Hematopoietic multipotent progenitor cell (in vitro differentiated cells): Measurements from ENCODE around the gene AP4M1. TPM values are rescaled to one million over a fixed set of nuclear protein-coding genes. Genes with fewer than 3 reads are reported as not detected.

ENCODE experiments used
- DNase-seq, 3 donors: peaks; one replicate each; pipeline ENCODE4 v3.0.0-alpha.2; 2011 to 2015; ENCODE audit warnings: low read depth in 2 of 3, low spot score in 2 of 3
- total RNA-seq: library from RNA; depleted of rRNA; stranded (reverse); fragments of >200 nt; gene quantifications from one replicate; pipeline ENCODE4 v1.2.3, GENCODE V29; 2012

Gene AP4M1
- total RNA-seq, 1 donor = 24.8 TPM

- no peak for DNase-seq
These were observed 5.2 kb downstream of the AP4M1 start for GRCh38 chr7:100106633-100107032.

GRCh38 chr7:100107125-100107737, 5.8 kb downstream of the AP4M1 start:
- no peak for DNase-seq

GRCh38 chr7:100107890-100108289, 6.4 kb downstream of the AP4M1 start:
- DNase-seq = no peak

- no peak for DNase-seq
These were observed 8.2 kb downstream of the AP4M1 start for GRCh38 chr7:100109521-100110163.

- no peak for DNase-seq
These were observed 9.7 kb downstream of the AP4M1 start for GRCh38 chr7:100111156-100111555.

- DNase-seq = no peak
These were observed 10.5 kb downstream of the AP4M1 start for GRCh38 chr7:100111914-100112313.

GRCh38 chr7:100115026-100115425, 13.6 kb downstream of the AP4M1 start:
- no peak for DNase-seq

- no peak for DNase-seq
These were observed 17.1 kb downstream of the AP4M1 start for GRCh38 chr7:100118388-100119071.

- DNase-seq = peak; percentile 93 to 96 (median 93)
These were observed 17.9 kb downstream of the AP4M1 start, which contains the start of the genes CNPY4 and TAF6 for GRCh38 chr7:100119072-100119969. Gene CNPY4, plus strand, starts transcription at chr7:100119634. Its CDS starts 111 bp downstream, at chr7:100119745. Gene TAF6, minus strand, starts transcription at chr7:100119358. Its CDS starts 5,149 bp downstream, at chr7:100114209.

GRCh38 chr7:100119970-100120732, 18.7 kb downstream of the AP4M1 start:
- DNase-seq = peak; percentile 48 to 69 (median 60)

- DNase-seq = no peak
These were observed 19.2 kb downstream of the AP4M1 start for GRCh38 chr7:100120733-100121036.

- no peak for DNase-seq
These were observed 20.6 kb downstream of the AP4M1 start for GRCh38 chr7:100122067-100122466.

GRCh38 chr7:100122568-100122967, 21.1 kb downstream of the AP4M1 start:
- DNase-seq = no peak

GRCh38 chr7:100124301-100125230, 23.1 kb downstream of the AP4M1 start:
- no peak for DNase-seq

GRCh38 chr7:100126239-100126930, 24.9 kb downstream of the AP4M1 start:
- no peak for DNase-seq

GRCh38 chr7:100126931-100127865, 25.8 kb downstream of the AP4M1 start, which contains the start of gene MBLAC1:
Gene MBLAC1, plus strand, starts transcription at chr7:100126967. Its CDS starts 429 bp downstream, at chr7:100127396.
- DNase-seq = peak; percentile 90 to 95 (median 93)
